ENCODE data around the gene MYO9A.

The MYO9A gene

GRCh38 chr15:71792521-71792920 is 325.4 kb downstream of the MYO9A start:
- H3K4me2 ChIP-seq (ENCODE audit: insufficient read depth, low read length): no peak overlapping the region
- DNase-seq (no peak), ATAC-seq (ENCODE audit: insufficient read depth, low read depth) (no peak)
- no peaks in the 10 kb centered on the region for H3K9me3 ChIP-seq (ENCODE audit: insufficient read depth, low read length, severe bottlenecking)
- no peak overlapping the region for H3K27ac ChIP-seq (ENCODE audit: low read length)
- no peaks in the 10 kb centered on the region for H3K36me3 ChIP-seq (ENCODE audit: insufficient read depth, low read length)
- H3K9ac ChIP-seq (ENCODE audit: low read depth, low read length): no peak overlapping the region
- H3K27me3 ChIP-seq (ENCODE audit: insufficient read depth, low read length, poor library complexity): no peaks in the 10 kb centered on the region
- no peaks in the 10 kb centered on the region for H3K4me1 ChIP-seq (ENCODE audit: insufficient read depth, low read length)
- TF ChIP-seq CTCF (IDR thresholded peaks at IDR 0.05; ENCODE audit: borderline replicate concordance, extremely low read depth, low read length, poor library complexity, severe bottlenecking) (no peak), EZH2 (IDR thresholded peaks at IDR 0.05; ENCODE audit: borderline replicate concordance, low read depth, low read length, severe bottlenecking) (no peak)
- H2AFZ ChIP-seq (ENCODE audit: low read depth, low read length): no peak overlapping the region
- H3K79me2 ChIP-seq (ENCODE audit: insufficient read depth, low read length): no peaks in the 10 kb centered on the region
- no peaks in the 10 kb centered on the region for H4K20me1 ChIP-seq (ENCODE audit: insufficient read depth, low read length)
- H3K4me3 ChIP-seq (ENCODE audit: low read depth in 1 of 2, low read length in 2 of 2): no peak overlapping the region

GRCh38 chr15:71791975-71792374 is 326.0 kb downstream of the MYO9A start:
- H3K27ac ChIP-seq (ENCODE audit: low read length): no peak overlapping the region
- H3K4me3 ChIP-seq (ENCODE audit: low read depth in 1 of 2, low read length in 2 of 2): no peak overlapping the region
- H3K9ac ChIP-seq (ENCODE audit: low read depth, low read length): no peak overlapping the region

GRCh38 chr15:71790081-71790480 is 327.9 kb downstream of the MYO9A start:
- Histone ChIP-seq H3K79me2 (ENCODE audit: insufficient read depth, low read length) (no peaks in the 10 kb centered on the region), H4K20me1 (ENCODE audit: insufficient read depth, low read length) (no peaks in the 10 kb centered on the region), H3K9me3 (ENCODE audit: insufficient read depth, low read length, severe bottlenecking) (no peaks in the 10 kb centered on the region), H3K36me3 (ENCODE audit: insufficient read depth, low read length) (no peaks in the 10 kb centered on the region), H3K4me3 (ENCODE audit: low read depth in 1 of 2, low read length in 2 of 2) (no peak overlapping the region), H3K9ac (ENCODE audit: low read depth, low read length) (no peak overlapping the region), H3K27me3 (ENCODE audit: insufficient read depth, low read length, poor library complexity) (no peaks in the 10 kb centered on the region), H3K4me1 (ENCODE audit: insufficient read depth, low read length) (no peaks in the 10 kb centered on the region), H2AFZ (ENCODE audit: low read depth, low read length) (no peak overlapping the region), H3K27ac (ENCODE audit: low read length) (no peak overlapping the region), H3K4me2 (ENCODE audit: insufficient read depth, low read length) (no peak overlapping the region)
- TF ChIP-seq EZH2 (IDR thresholded peaks at IDR 0.05; ENCODE audit: borderline replicate concordance, low read depth, low read length, severe bottlenecking): no peak
- DNase-seq: no peak
- no peak for ATAC-seq (ENCODE audit: insufficient read depth, low read depth)

More at GRCh38 chr15:71791975-71792374, 326.0 kb downstream of the MYO9A start:
- Histone ChIP-seq H4K20me1 (ENCODE audit: insufficient read depth, low read length) (no peaks in the 10 kb centered on the region), H3K27me3 (ENCODE audit: insufficient read depth, low read length, poor library complexity) (no peaks in the 10 kb centered on the region), H3K36me3 (ENCODE audit: insufficient read depth, low read length) (no peaks in the 10 kb centered on the region), H3K4me1 (ENCODE audit: insufficient read depth, low read length) (no peaks in the 10 kb centered on the region), H3K4me2 (ENCODE audit: insufficient read depth, low read length) (no peak overlapping the region), H3K79me2 (ENCODE audit: insufficient read depth, low read length) (no peaks in the 10 kb centered on the region), H3K9me3 (ENCODE audit: insufficient read depth, low read length, severe bottlenecking) (no peaks in the 10 kb centered on the region), H2AFZ (ENCODE audit: low read depth, low read length) (no peak overlapping the region)
- TF ChIP-seq EZH2 (IDR thresholded peaks at IDR 0.05; ENCODE audit: borderline replicate concordance, low read depth, low read length, severe bottlenecking): no peak
- no peak for TF ChIP-seq CTCF (IDR thresholded peaks at IDR 0.05; ENCODE audit: borderline replicate concordance, extremely low read depth, low read length, poor library complexity, severe bottlenecking)
- DNase-seq (no peak), ATAC-seq (ENCODE audit: insufficient read depth, low read depth) (no peak)

GRCh38 chr15:71789616-71790015 is 328.3 kb downstream of the MYO9A start:
- H3K9ac ChIP-seq (ENCODE audit: low read depth, low read length): no peak overlapping the region
- H3K79me2 ChIP-seq (ENCODE audit: insufficient read depth, low read length): no peaks in the 10 kb centered on the region
- no peaks in the 10 kb centered on the region for H3K27me3 ChIP-seq (ENCODE audit: insufficient read depth, low read length, poor library complexity)
- H3K9me3 ChIP-seq (ENCODE audit: insufficient read depth, low read length, severe bottlenecking): no peaks in the 10 kb centered on the region
- TF ChIP-seq CTCF (IDR thresholded peaks at IDR 0.05; ENCODE audit: borderline replicate concordance, extremely low read depth, low read length, poor library complexity, severe bottlenecking) (no peak), EZH2 (IDR thresholded peaks at IDR 0.05; ENCODE audit: borderline replicate concordance, low read depth, low read length, severe bottlenecking) (no peak)
- H3K4me1 ChIP-seq (ENCODE audit: insufficient read depth, low read length): no peaks in the 10 kb centered on the region
- H3K36me3 ChIP-seq (ENCODE audit: insufficient read depth, low read length): no peaks in the 10 kb centered on the region
- no peak overlapping the region for H3K27ac ChIP-seq (ENCODE audit: low read length)
- ATAC-seq (ENCODE audit: insufficient read depth, low read depth): no peak
- no peak overlapping the region for H3K4me3 ChIP-seq (ENCODE audit: low read depth in 1 of 2, low read length in 2 of 2)
- H4K20me1 ChIP-seq (ENCODE audit: insufficient read depth, low read length): no peaks in the 10 kb centered on the region
- H2AFZ ChIP-seq (ENCODE audit: low read depth, low read length): no peak overlapping the region
- H3K4me2 ChIP-seq (ENCODE audit: insufficient read depth, low read length): no peak overlapping the region
- no peak for DNase-seq
